Measurements from ENCODE around the gene PELI2.

DNA sequence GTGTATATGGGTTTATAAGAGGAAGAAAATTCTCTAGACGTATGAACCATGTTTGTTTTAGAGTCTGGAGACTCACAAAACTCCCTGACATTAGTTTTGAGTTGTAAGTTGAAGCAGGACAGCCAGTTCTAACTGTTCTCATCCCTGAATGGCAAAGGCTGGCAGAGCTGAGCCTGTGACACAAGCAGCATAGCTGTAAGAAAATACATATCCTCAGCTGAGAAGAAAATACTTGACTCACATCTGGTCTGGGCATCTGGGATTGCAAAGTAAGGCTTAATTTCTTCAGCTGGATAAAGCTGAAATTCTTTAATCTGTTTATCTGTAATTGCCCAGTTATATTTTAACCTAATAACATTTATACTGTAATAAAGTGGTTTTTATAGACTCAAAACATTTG, 156.3 kb downstream of the PELI2 start:
- TF ChIP-seq CTCF (IDR thresholded peaks at IDR 0.05; ENCODE audit: low read length) (no peak), EZH2 (IDR thresholded peaks at IDR 0.05; ENCODE audit: borderline replicate concordance, low read length) (no peak)

Data from OCI-LY1 (cell line).